ENCODE data around the gene MICB.
A peak's percentile ranks its signal among the peaks of the same experiment; 100 is the strongest.

Gene MICB

DNA sequence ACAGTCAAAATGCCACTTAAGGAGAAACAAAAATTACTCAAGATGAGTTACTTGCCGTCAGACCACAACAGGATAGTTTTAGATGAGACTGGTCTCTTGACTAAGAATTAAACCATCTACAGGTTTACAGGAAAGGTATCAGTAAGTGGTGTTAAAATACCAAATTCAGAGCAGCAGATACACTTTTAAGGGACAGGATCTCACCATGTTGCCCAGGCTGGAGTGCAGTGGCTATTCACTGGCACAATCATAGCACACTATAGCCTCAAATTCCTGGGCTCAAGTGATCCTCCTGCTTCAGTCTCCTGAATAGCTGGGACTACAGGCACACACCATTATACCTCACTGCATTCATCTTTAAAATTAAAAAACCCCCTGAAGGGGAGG, 35.5 kb downstream of the MICB start:
- H3K4me3 ChIP-seq (ENCODE audit: control insufficient read depth, low read depth, low read length): no peak overlapping the region
- TF ChIP-seq CTCF (conservative IDR thresholded peaks at IDR 0.05; ENCODE audit: control insufficient read depth, insufficient read depth, low read depth, low read length): no peak
- no peak for DNase-seq (ENCODE audit: low read depth)

GRCh38 chr6:31534011-31534410, 36.1 kb downstream of the MICB start:
- DNase-seq (ENCODE audit: low read depth): no peak
- TF ChIP-seq CTCF (conservative IDR thresholded peaks at IDR 0.05; ENCODE audit: control insufficient read depth, insufficient read depth, low read depth, low read length): no peak
- H3K4me3 ChIP-seq (ENCODE audit: control insufficient read depth, low read depth, low read length): no peak overlapping the region

GRCh38 chr6:31534521-31535040, 36.6 kb downstream of the MICB start:
- no peak for DNase-seq (ENCODE audit: low read depth)
- no peak for TF ChIP-seq CTCF (conservative IDR thresholded peaks at IDR 0.05; ENCODE audit: control insufficient read depth, insufficient read depth, low read depth, low read length)
- no peak overlapping the region for H3K4me3 ChIP-seq (ENCODE audit: control insufficient read depth, low read depth, low read length)

- TF ChIP-seq CTCF (conservative IDR thresholded peaks at IDR 0.05; ENCODE audit: control insufficient read depth, insufficient read depth, low read depth, low read length): no peak
- no peak for DNase-seq (ENCODE audit: low read depth)
- H3K4me3 ChIP-seq (ENCODE audit: control insufficient read depth, low read depth, low read length): no peak overlapping the region
Measured at GRCh38 chr6:31535538-31536324, 37.8 kb downstream of the MICB start.

DNA sequence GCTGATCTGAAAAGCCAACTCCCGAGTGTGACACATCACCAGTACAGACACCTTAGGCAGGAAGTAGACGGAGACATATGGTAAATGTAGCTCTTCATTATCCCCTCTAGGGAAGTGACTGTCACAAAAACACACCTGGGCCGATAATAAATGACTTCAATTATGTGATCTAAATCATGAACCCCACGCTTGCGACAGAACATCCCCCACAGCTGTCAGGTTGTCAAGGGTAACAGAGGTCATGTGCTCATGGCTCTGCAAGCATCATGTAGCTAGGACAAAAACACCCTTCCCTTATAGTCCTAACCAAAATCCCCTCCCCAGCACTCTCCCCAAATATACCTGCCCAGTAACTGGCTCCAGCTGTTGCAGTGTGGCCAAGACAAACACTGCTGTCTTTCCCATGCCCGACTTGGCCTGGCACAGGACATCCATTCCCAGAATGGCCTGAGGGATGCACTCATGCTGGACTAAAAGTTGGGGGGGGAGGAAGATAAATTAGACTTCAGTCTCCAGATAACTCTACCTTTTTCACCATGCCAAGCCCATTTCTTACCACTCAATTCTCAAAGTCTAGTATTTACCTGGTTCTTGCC, 41.0 kb downstream of the MICB start:
- TF ChIP-seq CTCF (conservative IDR thresholded peaks at IDR 0.05; ENCODE audit: control insufficient read depth, insufficient read depth, low read depth, low read length): no peak
- no peak for DNase-seq (ENCODE audit: low read depth)
- peak overlapping the region; percentile 100 for H3K4me3 ChIP-seq (ENCODE audit: control insufficient read depth, low read depth, low read length)

DNA sequence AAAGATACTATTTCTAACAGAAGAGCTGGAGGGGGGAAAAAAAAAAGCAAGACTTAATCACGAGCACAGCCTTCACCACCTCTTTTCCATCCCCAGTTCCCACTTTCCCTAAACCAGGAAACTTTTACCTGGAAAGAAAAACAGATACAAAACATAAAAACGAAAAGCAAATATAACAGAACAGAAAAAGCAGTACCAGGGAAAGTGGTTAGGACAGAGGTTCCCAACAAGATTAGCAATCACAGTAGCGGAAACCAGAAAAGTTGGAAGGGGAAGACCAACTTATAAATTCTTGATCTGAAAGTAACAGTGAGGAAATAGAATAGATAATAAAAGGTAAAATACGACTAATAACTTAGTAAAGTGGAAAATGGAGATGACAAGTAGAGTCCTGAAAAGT, 42.7 kb downstream of the MICB start:
- TF ChIP-seq CTCF (conservative IDR thresholded peaks at IDR 0.05; ENCODE audit: control insufficient read depth, insufficient read depth, low read depth, low read length): no peak
- DNase-seq (ENCODE audit: low read depth): no peak
- peak overlapping the region; percentile 100 for H3K4me3 ChIP-seq (ENCODE audit: control insufficient read depth, low read depth, low read length)
